K562 (cell line): ENCODE data around the gene LAPTM5. TPM values are rescaled to one million over a fixed set of nuclear protein-coding genes. Genes with fewer than 3 reads are reported as not detected.

Experiments used
- ASH1L ChIP-seq: fragments of 450-650 bp; IDR thresholded peaks from 2 replicates; pipeline ENCODE4 v1.6.1; 2018; ENCODE audit warnings: borderline replicate concordance, mild to moderate bottlenecking, low read depth; ENCODE audit not compliant: partially characterized antibody
- BHLHE40 ChIP-seq: IDR thresholded peaks from 2 replicates; pipeline ENCODE4 v1.6.1; 2011; ENCODE audit warnings: low read length, improper control_type of control experiment
- BRF1 ChIP-seq: IDR thresholded peaks from 3 replicates; pipeline ENCODE4 v1.6.1; 2011; ENCODE audit warnings: borderline replicate concordance, mild to moderate bottlenecking; ENCODE audit not compliant: insufficient read length; ENCODE audit errors: extremely low read depth
- CHD1 ChIP-seq: fragments of 200-600 bp; sonication (generic); IDR thresholded peaks from one replicate; pipeline ENCODE4 v1.6.1; 2012; ENCODE audit warnings: mild to moderate bottlenecking, moderate library complexity, low read length, inconsistent platforms
- CREM ChIP-seq: IDR thresholded peaks from 2 replicates; pipeline ENCODE4 v1.6.1; 2014; ENCODE audit warnings: antibody characterized with exemption, low read depth
- FUS ChIP-seq: fragments of 200-400 bp; formaldehyde crosslinking; optimal IDR thresholded peaks from 2 replicates; pipeline ENCODE3; 2017; ENCODE audit warnings: low read depth, low read length
- JUND ChIP-seq, 2 experiments: IDR thresholded peaks; 2 replicates in 1 of 2; 3 replicates in 1 of 2; pipeline ENCODE4 v1.6.1; 2011; ENCODE audit warnings: borderline replicate concordance in 2 of 2, low read depth in 2 of 2, low read length in 2 of 2, improper control_type of control experiment in 1 of 2, missing biosample characterization in 1 of 2, missing genetic modification characterization in 1 of 2, missing genetic modification reagents in 1 of 2
- MCM2 ChIP-seq: fragments of 450-650 bp; IDR thresholded peaks from 2 replicates; pipeline ENCODE4 v1.6.1; 2017; ENCODE audit warnings: low read depth, mild to moderate bottlenecking
- MIER1 ChIP-seq: fragments of 450-650 bp; IDR thresholded peaks from 2 replicates; pipeline ENCODE4 v1.6.1; 2016; ENCODE audit warnings: antibody characterized with exemption, mild to moderate bottlenecking, low read depth
- MLLT1 ChIP-seq, 2 experiments: fragments of 450-650 bp; IDR thresholded peaks; 2 replicates each; pipeline ENCODE4 v1.6.1; 2016
- MTF1 ChIP-seq: fragments of 250-450 bp; sonication (Bioruptor Pico); IDR thresholded peaks from 2 replicates; pipeline ENCODE4 v1.9.0; 2021; ENCODE audit warnings: moderate library complexity, mild to moderate bottlenecking, inconsistent platforms, borderline replicate concordance
- NCOR1 ChIP-seq: fragments of 450-650 bp; IDR thresholded peaks from 2 replicates; pipeline ENCODE4 v1.6.1; 2016; ENCODE audit warnings: mild to moderate bottlenecking, moderate library complexity
- NFIX ChIP-seq: fragments of 250-450 bp; sonication (Bioruptor Pico); IDR thresholded peaks from 2 replicates; pipeline ENCODE4 v1.4.0; 2020; ENCODE audit warnings: low read depth, mild to moderate bottlenecking, moderate library complexity
- NFXL1 ChIP-seq: fragments of 450-650 bp; formaldehyde crosslinking; IDR thresholded peaks from 2 replicates; pipeline ENCODE4 v1.4.0; 2021; ENCODE audit warnings: mild to moderate bottlenecking
- PHB ChIP-seq: fragments of 250-450 bp; sonication (Bioruptor Pico); IDR thresholded peaks from 2 replicates; pipeline ENCODE4 v1.5.0; 2021
- POU5F1 ChIP-seq: fragments of 150-350 bp; IDR thresholded peaks from 2 replicates; pipeline ENCODE4 v1.6.1; 2014; ENCODE audit warnings: borderline replicate concordance, low read length, low read depth, mild to moderate bottlenecking; ENCODE audit not compliant: partially characterized antibody
- PYGO2 ChIP-seq: fragments of 450-650 bp; IDR thresholded peaks from 2 replicates; pipeline ENCODE4 v1.6.1; 2016; ENCODE audit warnings: mild to moderate bottlenecking, missing genetic modification characterization, moderate library complexity, missing compliant biosample characterization
- RUNX1 ChIP-seq: sonication (generic); IDR thresholded peaks from 2 replicates; pipeline ENCODE4 v1.6.1; 2016; ENCODE audit warnings: antibody characterized with exemption, low read depth
- SMAD4 ChIP-seq: fragments of 250-450 bp; sonication (Bioruptor Pico); conservative IDR thresholded peaks from 2 replicates; pipeline ENCODE4 v1.8.0; 2021; ENCODE audit warnings: inconsistent platforms, mild to moderate bottlenecking, moderate library complexity
- SMARCE1 ChIP-seq: fragments of 450-650 bp; IDR thresholded peaks from 2 replicates; pipeline ENCODE4 v1.7.1; 2016; ENCODE audit warnings: mild to moderate bottlenecking
- SREBF1 ChIP-seq: fragments of 150-350 bp; IDR thresholded peaks from 2 replicates; pipeline ENCODE4 v1.6.1; 2014; ENCODE audit warnings: antibody characterized with exemption, low read depth, low read length, borderline replicate concordance
- TAF1 ChIP-seq: IDR thresholded peaks from 2 replicates; pipeline ENCODE4 v1.6.1; 2011; ENCODE audit warnings: mild to moderate bottlenecking, low read length, moderate library complexity; ENCODE audit not compliant: insufficient read depth, control insufficient read depth, severe bottlenecking; ENCODE audit errors: extremely low read depth
- ZNF764 ChIP-seq: fragments of 250-450 bp; sonication (Bioruptor Pico); IDR thresholded peaks from 2 replicates; pipeline ENCODE4 v1.4.0; 2020; ENCODE audit warnings: low read depth, mild to moderate bottlenecking, moderate library complexity
- ZSCAN29 ChIP-seq: fragments of 450-650 bp; IDR thresholded peaks from 2 replicates; pipeline ENCODE4 v1.6.1; 2017
- polyA plus RNA-seq, 8 experiments: library from polyadenylated mRNA; depleted of rRNA in 4 of 8; stranded (reverse) in 5 of 8; unstranded in 3 of 8; fragments of >200 nt; fragmentation: Nextera tagmentation in 2 of 8; fragmentation: Illumina TruSeq in 1 of 8; extraction: Ambion mirVana in 2 of 8; extraction: Trizol in 1 of 8; gene quantifications; 2 replicates each; pipeline versions ENCODE4 v1.2.1 to v1.2.3, GENCODE V29; 2011 to 2014; ENCODE audit warnings: inconsistent platforms in 1 of 8, missing spikeins in 1 of 8
- total RNA-seq, 7 experiments: library from RNA; depleted of rRNA in 6 of 7; stranded (reverse); fragments of >200 nt in 6 of 7; fragmentation: Illumina TruSeq in 2 of 7; extraction: Trizol in 2 of 7; gene quantifications; 2 replicates each; pipeline versions ENCODE4 v1.2.1 to v1.2.3, GENCODE V29; 2011 to 2021; ENCODE audit warnings: low replicate concordance in 1 of 7
- TF ChIP-seq, protein P1 (sequence below): fragments of 200-800 bp; sonication (Bioruptor generic); IDR thresholded peaks from 2 replicates; pipeline ENCODE4 v1.6.1; 2017; ENCODE audit warnings: missing genetic modification characterization, missing compliant biosample characterization
- TF ChIP-seq, protein P2 (sequence below): sonication (generic); formaldehyde crosslinking; IDR thresholded peaks from 2 replicates; pipeline ENCODE4 v1.5.0; 2020; ENCODE audit warnings: missing genetic modification reagents

LAPTM5 gene
- total and polyA plus RNA-seq, 9 of the 15 experiments (the other 6 are each of a cell fraction or from before 2014, with no cell fraction given) = 2.4 to 47.3 (median 20.3) TPM

DNA sequence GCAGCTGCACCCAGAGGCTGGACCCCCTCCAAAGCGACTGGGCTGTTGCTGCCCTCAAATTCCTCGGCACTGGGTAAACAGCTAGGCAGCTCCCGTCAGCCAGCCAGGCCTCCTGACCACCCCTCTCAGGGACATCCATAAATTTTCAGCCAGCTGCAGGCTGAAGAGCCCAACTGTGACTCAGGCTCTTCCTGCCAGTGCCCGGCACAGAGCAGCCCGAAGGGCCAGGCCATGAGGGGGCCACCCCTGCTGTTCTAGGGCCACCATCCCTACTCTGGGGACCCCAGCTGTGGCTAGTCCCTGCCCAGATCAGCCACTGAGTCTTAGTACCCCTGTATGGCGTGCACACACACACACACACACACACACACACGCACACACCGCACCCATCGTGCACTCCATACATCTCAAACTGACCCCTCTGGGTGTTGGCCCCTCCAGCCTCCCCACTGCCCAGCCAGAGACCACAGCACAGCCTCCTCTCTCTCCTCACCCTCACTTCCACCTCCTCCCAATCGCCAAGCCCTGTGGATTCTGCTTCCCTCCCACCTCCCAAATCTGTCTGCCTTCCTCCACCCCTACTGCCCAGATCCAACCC, 6.2 kb upstream of the LAPTM5 start (continued):
- TF ChIP-seq MCM2 (no peak), NFXL1 (0 out of 2 replicates have a peak, but pooled peaks have one; percentile 55), POU5F1 (no peak), MIER1 (no peak), ZNF764 (CRISPR knock-in tag) (no peak), NCOR1 (no peak), BRF1 (no peak), NFIX (no peak), BHLHE40 (no peak), ASH1L (no peak), RUNX1 (no peak), ZSCAN29 (no peak), CHD1 (no peak), PYGO2 (no peak), JUND (IDR thresholded peaks at IDR 0.05; ENCODE audit: borderline replicate concordance, low read depth, low read length) (no peak), JUND (tag; IDR thresholded peaks at IDR 0.05; ENCODE audit: borderline replicate concordance, low read depth, low read length) (no peak), TAF1 (no peak), FUS (no peak), CREM (no peak), SMARCE1 (no peak; the same call in 1 of the 2 replicates), SREBF1 (no peak), MTF1 (CRISPR knock-in tag) (no peak), PHB (CRISPR knock-in tag) (no peak), MLLT1 (IDR thresholded peaks at IDR 0.05) (no peak), SMAD4 (CRISPR knock-in tag) (peak; percentile 24)
- TF ChIP-seq, protein P1, sequence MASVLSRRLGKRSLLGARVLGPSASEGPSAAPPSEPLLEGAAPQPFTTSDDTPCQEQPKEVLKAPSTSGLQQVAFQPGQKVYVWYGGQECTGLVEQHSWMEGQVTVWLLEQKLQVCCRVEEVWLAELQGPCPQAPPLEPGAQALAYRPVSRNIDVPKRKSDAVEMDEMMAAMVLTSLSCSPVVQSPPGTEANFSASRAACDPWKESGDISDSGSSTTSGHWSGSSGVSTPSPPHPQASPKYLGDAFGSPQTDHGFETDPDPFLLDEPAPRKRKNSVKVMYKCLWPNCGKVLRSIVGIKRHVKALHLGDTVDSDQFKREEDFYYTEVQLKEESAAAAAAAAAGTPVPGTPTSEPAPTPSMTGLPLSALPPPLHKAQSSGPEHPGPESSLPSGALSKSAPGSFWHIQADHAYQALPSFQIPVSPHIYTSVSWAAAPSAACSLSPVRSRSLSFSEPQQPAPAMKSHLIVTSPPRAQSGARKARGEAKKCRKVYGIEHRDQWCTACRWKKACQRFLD (CRISPR knock-in tag) = peak; percentile 40
- TF ChIP-seq, protein P2, sequence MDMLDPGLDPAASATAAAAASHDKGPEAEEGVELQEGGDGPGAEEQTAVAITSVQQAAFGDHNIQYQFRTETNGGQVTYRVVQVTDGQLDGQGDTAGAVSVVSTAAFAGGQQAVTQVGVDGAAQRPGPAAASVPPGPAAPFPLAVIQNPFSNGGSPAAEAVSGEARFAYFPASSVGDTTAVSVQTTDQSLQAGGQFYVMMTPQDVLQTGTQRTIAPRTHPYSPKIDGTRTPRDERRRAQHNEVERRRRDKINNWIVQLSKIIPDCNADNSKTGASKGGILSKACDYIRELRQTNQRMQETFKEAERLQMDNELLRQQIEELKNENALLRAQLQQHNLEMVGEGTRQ (CRISPR knock-in tag) = no peak
